NCI-H748 (cell line): ENCODE data around the gene GLRX5.

Experiments
- DNase-seq: peaks from one replicate; lab custom pipeline; 2025; ENCODE audit not compliant: unreplicated experiment; lab: John Stamatoyannopoulos, UW

GLRX5 gene

GRCh38 chr14:95534299-95535225 lies at the start of gene GLRX5:
TSS of gene GLRX5 (plus strand) at chr14:95535050. CDS start at chr14:95535090, 40 bp downstream.
- peak; percentile 100 for DNase-seq

GRCh38 chr14:95485222-95485819 lies 49.5 kb upstream of the GLRX5 start:
- DNase-seq: no peak

- peak; percentile 20 for DNase-seq
Observed at GRCh38 chr14:95486875-95487668, 47.8 kb upstream of the GLRX5 start.

- DNase-seq: no peak
Observed at GRCh38 chr14:95487669-95488084, 47.2 kb upstream of the GLRX5 start.

GRCh38 chr14:95488376-95489213 lies 46.3 kb upstream of the GLRX5 start:
- DNase-seq: no peak

GRCh38 chr14:95489214-95490137 lies 45.4 kb upstream of the GLRX5 start:
- no peak for DNase-seq

- DNase-seq: no peak
Observed at GRCh38 chr14:95490138-95490509, 44.7 kb upstream of the GLRX5 start.

- no peak for DNase-seq
Observed at GRCh38 chr14:95490727-95491451, 44.0 kb upstream of the GLRX5 start.

- no peak for DNase-seq
Observed at GRCh38 chr14:95491936-95492608, 42.8 kb upstream of the GLRX5 start.

- DNase-seq: no peak
Observed at GRCh38 chr14:95493503-95493902, 41.3 kb upstream of the GLRX5 start.

GRCh38 chr14:95493976-95494375 lies 40.9 kb upstream of the GLRX5 start:
- no peak for DNase-seq

GRCh38 chr14:95494456-95494855 lies 40.4 kb upstream of the GLRX5 start:
- DNase-seq: no peak

- DNase-seq: no peak
Observed at GRCh38 chr14:95495076-95495475, 39.8 kb upstream of the GLRX5 start.

- DNase-seq: no peak
Observed at GRCh38 chr14:95495538-95496025, 39.3 kb upstream of the GLRX5 start.

GRCh38 chr14:95496111-95496681 lies 38.7 kb upstream of the GLRX5 start:
- no peak for DNase-seq

GRCh38 chr14:95496690-95497259 lies 38.1 kb upstream of the GLRX5 start:
- DNase-seq: no peak

- no peak for DNase-seq
Observed at GRCh38 chr14:95497561-95498011, 37.3 kb upstream of the GLRX5 start.
